Breast epithelium (tissue), 3 donors: Measurements from ENCODE around the gene CCDC70.

Source experiments
- CTCF ChIP-seq, 3 donors: fragments of 450-650 bp; IDR thresholded peaks; one replicate each; pipeline ENCODE4 v1.5.1; 2016 to 2017; ENCODE audit warnings: antibody characterized with exemption in 3 of 3, mild to moderate bottlenecking in 3 of 3, moderate library complexity in 3 of 3
- POLR2A ChIP-seq: fragments of 450-650 bp; IDR thresholded peaks from one replicate; pipeline ENCODE4 v1.6.1; 2016; ENCODE audit warnings: antibody characterized with exemption, mild to moderate bottlenecking, moderate library complexity
- POLR2AphosphoS5 ChIP-seq, 3 donors: sonication (generic); formaldehyde crosslinking; IDR thresholded peaks; one replicate each; pipeline ENCODE4 v1.6.1; 2017; ENCODE audit warnings: antibody characterized with exemption in 3 of 3

- no peak for TF ChIP-seq CTCF (IDR thresholded peaks at IDR 0.05)
- TF ChIP-seq POLR2A, result no peak
- TF ChIP-seq POLR2AphosphoS5 (IDR thresholded peaks at IDR 0.05), result no peak
These were observed 5.6 kb upstream of the CCDC70 start for GRCh38 chr13:51856027-51856736.
